GM12873 (cell line): ENCODE data around the gene TFPI2.

ENCODE experiments used
- TF ChIP-seq, protein P1 (sequence below): IDR thresholded peaks from 2 replicates; pipeline ENCODE4 v1.5.1; 2012; ENCODE audit warnings: low read depth, mild to moderate bottlenecking, moderate library complexity, low read length, control low read depth; ENCODE audit not compliant: insufficient read depth; ENCODE audit errors: missing control alignments

The TFPI2 gene

DNA sequence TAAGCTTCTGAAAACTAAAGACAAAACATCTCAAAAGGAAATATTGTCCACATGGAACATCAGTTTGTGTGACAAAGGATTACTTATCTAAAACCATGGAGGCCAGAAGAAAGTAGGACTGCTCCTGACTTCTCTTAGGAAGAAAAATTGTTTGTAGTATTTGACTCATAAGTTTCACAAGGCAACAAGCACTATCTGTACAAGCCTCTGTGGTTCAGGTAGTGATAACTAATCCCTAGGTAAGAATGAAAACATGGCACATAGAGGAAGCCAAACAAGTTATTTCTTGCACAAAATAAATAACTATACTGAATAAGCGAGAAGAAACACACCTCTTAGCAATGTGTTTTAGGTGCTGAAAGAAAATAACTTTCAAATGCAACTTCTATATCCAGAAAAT, 30.3 kb downstream of the TFPI2 start:
- TF ChIP-seq, protein P1, sequence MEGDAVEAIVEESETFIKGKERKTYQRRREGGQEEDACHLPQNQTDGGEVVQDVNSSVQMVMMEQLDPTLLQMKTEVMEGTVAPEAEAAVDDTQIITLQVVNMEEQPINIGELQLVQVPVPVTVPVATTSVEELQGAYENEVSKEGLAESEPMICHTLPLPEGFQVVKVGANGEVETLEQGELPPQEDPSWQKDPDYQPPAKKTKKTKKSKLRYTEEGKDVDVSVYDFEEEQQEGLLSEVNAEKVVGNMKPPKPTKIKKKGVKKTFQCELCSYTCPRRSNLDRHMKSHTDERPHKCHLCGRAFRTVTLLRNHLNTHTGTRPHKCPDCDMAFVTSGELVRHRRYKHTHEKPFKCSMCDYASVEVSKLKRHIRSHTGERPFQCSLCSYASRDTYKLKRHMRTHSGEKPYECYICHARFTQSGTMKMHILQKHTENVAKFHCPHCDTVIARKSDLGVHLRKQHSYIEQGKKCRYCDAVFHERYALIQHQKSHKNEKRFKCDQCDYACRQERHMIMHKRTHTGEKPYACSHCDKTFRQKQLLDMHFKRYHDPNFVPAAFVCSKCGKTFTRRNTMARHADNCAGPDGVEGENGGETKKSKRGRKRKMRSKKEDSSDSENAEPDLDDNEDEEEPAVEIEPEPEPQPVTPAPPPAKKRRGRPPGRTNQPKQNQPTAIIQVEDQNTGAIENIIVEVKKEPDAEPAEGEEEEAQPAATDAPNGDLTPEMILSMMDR, result no peak

DNA sequence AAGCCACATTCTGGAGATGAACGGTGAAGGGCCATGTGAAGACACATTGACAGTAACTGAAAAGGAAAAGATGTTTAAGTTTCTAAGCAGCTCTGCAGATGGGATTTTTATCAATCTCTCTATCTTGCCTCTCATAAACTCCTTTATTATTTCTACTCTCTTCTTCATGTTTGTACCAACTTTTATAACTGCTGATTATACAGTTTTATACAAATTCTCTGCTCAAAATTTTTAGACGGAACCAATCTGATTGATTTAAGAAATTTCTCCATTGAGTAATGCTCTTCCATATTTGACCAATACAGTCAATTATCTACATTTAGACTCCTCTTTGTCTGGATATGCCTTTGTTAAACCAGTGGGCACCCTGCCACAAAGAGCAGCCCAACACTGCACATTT, 31.7 kb downstream of the TFPI2 start:
- TF ChIP-seq, protein P1, result no peak

DNA sequence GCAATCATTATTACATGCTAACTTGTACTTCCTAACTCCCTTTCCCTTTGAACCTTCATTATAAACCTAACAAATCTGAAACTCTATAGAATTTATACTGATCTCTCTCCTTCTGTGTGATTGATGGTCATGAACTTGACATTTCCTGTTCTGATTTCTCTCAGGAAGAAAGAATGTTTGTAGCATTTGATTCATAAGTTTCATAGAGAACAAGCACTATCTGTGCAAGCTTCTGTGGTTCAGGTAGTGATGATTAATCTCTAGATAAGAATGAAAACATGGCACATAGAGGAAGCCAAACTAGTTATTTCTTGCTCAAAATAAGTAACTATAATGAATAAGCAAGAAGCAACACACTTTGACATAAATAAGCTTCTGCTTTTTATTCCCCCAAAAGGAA, 34.2 kb downstream of the TFPI2 start:
- TF ChIP-seq, protein P1, result no peak

DNA sequence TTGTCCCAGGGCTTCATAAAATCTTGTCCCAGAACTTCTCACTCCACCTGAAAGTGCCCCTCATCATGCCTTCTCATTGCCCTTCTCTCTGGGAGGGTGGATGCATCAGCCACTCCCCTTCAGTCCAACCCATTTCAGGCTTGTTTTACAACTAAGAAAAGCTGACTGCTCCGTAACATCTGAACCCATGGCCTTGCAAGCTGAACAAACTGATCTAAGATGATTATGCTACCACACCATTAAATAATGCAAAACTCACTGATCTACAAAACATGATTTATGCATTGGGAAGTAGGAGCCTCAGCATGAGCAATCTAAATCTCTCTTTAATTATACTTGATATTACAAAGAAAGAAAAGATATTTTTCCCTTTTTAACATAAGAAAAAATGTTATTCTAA, 34.8 kb downstream of the TFPI2 start:
- TF ChIP-seq, protein P1, result no peak

DNA sequence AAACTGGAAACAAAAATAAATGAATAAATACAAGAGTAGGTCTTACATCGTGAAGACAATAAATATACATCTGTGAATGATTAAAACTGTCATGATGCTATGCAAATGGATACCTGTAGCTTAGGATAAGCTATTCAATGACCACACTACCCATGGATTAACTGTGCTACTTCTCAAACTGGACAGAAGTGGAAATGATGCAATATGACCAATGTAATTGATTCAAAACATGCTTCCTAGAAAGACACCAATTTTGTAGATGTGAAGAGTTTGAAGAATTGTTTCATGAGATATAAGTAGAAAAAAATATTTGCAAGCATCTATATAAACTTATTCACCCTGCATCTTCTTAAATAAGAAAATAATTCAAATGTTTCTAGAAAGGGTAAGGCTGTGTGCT, 36.1 kb downstream of the TFPI2 start:
- TF ChIP-seq, protein P1, result no peak

DNA sequence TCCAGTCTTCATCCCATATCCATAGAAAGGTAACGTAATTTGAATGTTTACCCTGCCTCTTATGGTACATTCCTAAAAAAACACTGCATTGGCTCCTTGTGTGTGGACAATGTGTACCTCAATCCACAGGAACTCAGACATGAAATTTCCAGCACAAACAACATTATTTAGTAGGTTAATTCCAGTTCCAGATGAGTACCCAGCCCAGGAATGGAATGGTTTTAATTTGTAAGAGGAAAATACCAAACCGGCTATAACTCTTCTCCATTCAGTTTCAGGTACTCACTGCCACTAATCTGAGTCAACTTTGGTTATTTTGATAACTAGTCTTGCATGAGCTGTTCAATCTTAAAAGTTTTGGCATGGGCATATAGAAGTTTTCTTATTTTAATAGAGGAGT, 39.0 kb downstream of the TFPI2 start:
- TF ChIP-seq, protein P1, result no peak

DNA sequence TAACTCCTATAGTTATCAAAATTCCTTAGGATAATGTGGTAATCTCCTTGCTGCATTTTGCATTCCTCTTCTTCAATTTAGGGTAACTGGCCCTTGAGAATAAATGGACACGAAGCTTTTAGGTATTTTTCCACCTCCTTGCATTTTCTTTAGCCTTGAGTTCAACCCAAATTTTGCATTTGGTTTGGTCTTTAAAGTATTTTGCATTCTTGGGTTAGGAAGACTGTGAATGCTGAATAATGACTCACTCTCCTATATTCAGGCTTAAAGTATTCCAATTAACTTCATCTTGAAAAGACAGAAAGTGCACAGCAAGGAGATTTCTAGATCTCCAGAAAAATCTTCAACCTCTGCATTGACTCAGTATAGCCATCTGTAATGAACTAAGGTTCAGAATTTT, 47.3 kb downstream of the TFPI2 start:
- TF ChIP-seq, protein P1, result no peak
